IMR-90 (cell line): ENCODE data around the gene CEACAM1. TPM values are rescaled to one million over a fixed set of nuclear protein-coding genes. Genes with fewer than 3 reads are reported as not detected.

Experiments
- ATAC-seq: fragments of 200-7000 bp; cut with Tn5 transposase; 2 replicates; pipeline ENCODE4 v1.9.1; 2020; ENCODE audit warnings: low read depth, mild to moderate bottlenecking, moderate library complexity
- BruUV-seq: library from RNA; stranded (reverse); fragments of 400-500 nt; replicated peaks from 2 replicates; lab custom pipeline; 2021; lab: Mats Ljungman, UMichigan
- CTCF ChIA-PET: fragments of 300-600 bp; formaldehyde crosslinking; extraction: SDS; loops from one replicate; lab custom pipeline; 2021; ENCODE audit warnings: antibody characterized with exemption; lab: Yijun Ruan, JAX
- POLR2A ChIA-PET: fragments of 300-600 bp; sonication (Branson Sonifier 250); formaldehyde crosslinking; loops from one replicate; lab custom pipeline; 2022; ENCODE audit warnings: antibody characterized with exemption; ENCODE audit not compliant: unreplicated experiment; lab: Charles Lee
- DNase-seq: peaks from one replicate; pipeline ENCODE4 v3.0.0; 2013
- H2AFZ ChIP-seq: replicated peaks from 2 replicates; pipeline ENCODE3; 2013; ENCODE audit warnings: low read length, mild to moderate bottlenecking; ENCODE audit not compliant: poor library complexity
- H2AK5ac ChIP-seq: 2 replicates; pipeline ENCODE4 v1.6.1; 2013; ENCODE audit warnings: low read depth, low read length, inconsistent platforms
- H2AK9ac ChIP-seq: replicated peaks from 2 replicates; pipeline ENCODE3; 2013; ENCODE audit warnings: mild to moderate bottlenecking, low read depth, low read length, moderate library complexity; ENCODE audit not compliant: poor library complexity
- H2BK120ac ChIP-seq: 2 replicates; pipeline ENCODE4 v1.6.1; 2013; ENCODE audit warnings: low read depth, low read length, inconsistent platforms
- H2BK15ac ChIP-seq: 3 replicates; pipeline ENCODE4 v1.6.1; 2013; ENCODE audit warnings: low read depth, low read length, inconsistent platforms
- H2BK20ac ChIP-seq: 2 replicates; pipeline ENCODE4 v1.6.1; 2013; ENCODE audit warnings: low read depth, mild to moderate bottlenecking, inconsistent platforms, low read length, moderate library complexity
- H2BK5ac ChIP-seq: 2 replicates; pipeline ENCODE4 v1.6.1; 2013; ENCODE audit warnings: mild to moderate bottlenecking, low read depth, low read length, inconsistent platforms; ENCODE audit not compliant: poor library complexity, severe bottlenecking
- H3K14ac ChIP-seq: replicated peaks from 2 replicates; pipeline ENCODE4 v1.6.1; 2013; ENCODE audit warnings: low read depth, low read length, inconsistent platforms
- H3K18ac ChIP-seq: 2 replicates; pipeline ENCODE4 v1.6.1; 2013; ENCODE audit warnings: low read depth, low read length, control low read depth
- H3K23ac ChIP-seq: 2 replicates; pipeline ENCODE4 v1.6.1; 2013; ENCODE audit warnings: low read depth, low read length, inconsistent platforms
- H3K27ac ChIP-seq: 2 replicates; pipeline ENCODE4 v1.5.1; 2013; ENCODE audit warnings: mild to moderate bottlenecking, control low read depth, low read length; ENCODE audit not compliant: insufficient read depth
- H3K27me3 ChIP-seq: 2 replicates; pipeline ENCODE4 v1.6.1; 2013; ENCODE audit warnings: low read length; ENCODE audit not compliant: control insufficient read depth, insufficient read depth
- H3K36me3 ChIP-seq: 2 replicates; pipeline ENCODE4 v1.6.1; 2013; ENCODE audit warnings: low read length, mixed read lengths; ENCODE audit not compliant: control insufficient read depth, insufficient read depth
- H3K4ac ChIP-seq: 2 replicates; pipeline ENCODE4 v1.6.1; 2013; ENCODE audit warnings: low read depth, low read length, inconsistent platforms
- H3K4me1 ChIP-seq: 2 replicates; pipeline ENCODE4 v1.6.1; 2013; ENCODE audit warnings: low read length, mixed read lengths; ENCODE audit not compliant: control insufficient read depth, insufficient read depth
- H3K4me2 ChIP-seq: 2 replicates; pipeline ENCODE4 v1.6.1; 2013; ENCODE audit warnings: low read depth, mild to moderate bottlenecking, control low read depth, low read length, moderate library complexity
- H3K4me3 ChIP-seq: 2 replicates; pipeline ENCODE4 v1.5.1; 2013; ENCODE audit warnings: low read depth, mild to moderate bottlenecking, control low read depth, low read length, moderate library complexity; ENCODE audit not compliant: insufficient read depth
- H3K56ac ChIP-seq: 2 replicates; pipeline ENCODE4 v1.6.1; 2013; ENCODE audit warnings: low read length, inconsistent platforms; ENCODE audit not compliant: insufficient read depth; ENCODE audit errors: extremely low read depth
- H3K79me1 ChIP-seq, 2 experiments: 2 replicates each; pipeline ENCODE4 v1.6.1; 2013; ENCODE audit warnings: low read length in 2 of 2, inconsistent platforms in 1 of 2, low read depth in 1 of 2
- H3K9ac ChIP-seq: 2 replicates; pipeline ENCODE4 v1.6.1; 2013; ENCODE audit warnings: low read depth, low read length, control low read depth
- H3K9me1 ChIP-seq: 2 replicates; pipeline ENCODE4 v1.6.1; 2013; ENCODE audit warnings: low read length, inconsistent platforms; ENCODE audit not compliant: insufficient read depth
- H3K9me3 ChIP-seq: 2 replicates; pipeline ENCODE4 v1.6.1; 2013; ENCODE audit warnings: low read length; ENCODE audit not compliant: control insufficient read depth, insufficient read depth
- H4K20me1 ChIP-seq: 2 replicates; pipeline ENCODE4 v1.6.1; 2013; ENCODE audit warnings: low read length, inconsistent platforms; ENCODE audit not compliant: insufficient read depth
- H4K5ac ChIP-seq: 2 replicates; pipeline ENCODE4 v1.6.1; 2013; ENCODE audit warnings: mild to moderate bottlenecking, low read depth, low read length, control low read depth
- H4K8ac ChIP-seq, 2 experiments: 2 replicates each; pipeline ENCODE4 v1.6.1; 2013; ENCODE audit warnings: low read depth in 2 of 2, low read length in 2 of 2, control low read depth in 1 of 2, inconsistent platforms in 1 of 2
- H4K91ac ChIP-seq: 2 replicates; pipeline ENCODE4 v1.6.1; 2013; ENCODE audit warnings: low read depth, low read length, inconsistent platforms; ENCODE audit not compliant: insufficient read depth
- BHLHE40 ChIP-seq: fragments of 150-350 bp; IDR thresholded peaks from 2 replicates; pipeline ENCODE4 v1.6.1; 2016; ENCODE audit warnings: mild to moderate bottlenecking, low read depth, low read length
- CEBPB ChIP-seq: IDR thresholded peaks from 2 replicates; pipeline ENCODE4 v1.6.1; 2012; ENCODE audit warnings: low read depth, low read length, improper control_type of control experiment
- CHD1 ChIP-seq: IDR thresholded peaks from 2 replicates; pipeline ENCODE4 v1.6.1; 2012; ENCODE audit warnings: low read depth, low read length, improper control_type of control experiment
- CTCF ChIP-seq: conservative IDR thresholded peaks from 2 replicates; pipeline ENCODE4 v1.5.1; 2012; ENCODE audit warnings: mild to moderate bottlenecking, low read depth, low read length, improper control_type of control experiment
- ELK1 ChIP-seq: fragments of 150-350 bp; IDR thresholded peaks from 2 replicates; pipeline ENCODE4 v1.6.1; 2016; ENCODE audit warnings: low read depth, mild to moderate bottlenecking, low read length, moderate library complexity, borderline replicate concordance
- FOS ChIP-seq: fragments of 150-350 bp; IDR thresholded peaks from 2 replicates; pipeline ENCODE4 v1.6.1; 2016; ENCODE audit warnings: low read depth, low read length
- MAFK ChIP-seq: IDR thresholded peaks from 2 replicates; pipeline ENCODE4 v1.6.1; 2012; ENCODE audit warnings: low read depth, low read length, improper control_type of control experiment
- MAZ ChIP-seq: IDR thresholded peaks from 2 replicates; pipeline ENCODE4 v1.6.1; 2012; ENCODE audit warnings: low read depth, mild to moderate bottlenecking, low read length, improper control_type of control experiment, moderate library complexity, borderline replicate concordance
- MXI1 ChIP-seq: IDR thresholded peaks from 2 replicates; pipeline ENCODE4 v1.6.1; 2012; ENCODE audit warnings: low read depth, mild to moderate bottlenecking, low read length, moderate library complexity, borderline replicate concordance
- NFE2L2 ChIP-seq: fragments of 150-350 bp; IDR thresholded peaks from 2 replicates; pipeline ENCODE4 v1.6.1; 2016; ENCODE audit warnings: low read depth, mild to moderate bottlenecking, low read length
- POLR2A ChIP-seq: IDR thresholded peaks from 2 replicates; pipeline ENCODE4 v1.6.1; 2012; ENCODE audit warnings: mild to moderate bottlenecking, low read depth, low read length
- RAD21 ChIP-seq: IDR thresholded peaks from 2 replicates; pipeline ENCODE4 v1.6.1; 2012; ENCODE audit warnings: low read length, improper control_type of control experiment
- RCOR1 ChIP-seq: IDR thresholded peaks from 2 replicates; pipeline ENCODE4 v1.6.1; 2012; ENCODE audit warnings: mild to moderate bottlenecking, low read length, improper control_type of control experiment; ENCODE audit not compliant: insufficient replicate concordance
- RFX5 ChIP-seq: IDR thresholded peaks from 2 replicates; pipeline ENCODE4 v1.8.0; 2012; ENCODE audit warnings: low read depth, mild to moderate bottlenecking, low read length, moderate library complexity
- SMC3 ChIP-seq: fragments of 150-350 bp; IDR thresholded peaks from 2 replicates; pipeline ENCODE4 v1.6.1; 2016; ENCODE audit warnings: low read depth, mild to moderate bottlenecking, antibody characterized with exemption, low read length, moderate library complexity
- USF2 ChIP-seq: fragments of 150-350 bp; IDR thresholded peaks from 2 replicates; pipeline ENCODE4 v1.6.1; 2017; ENCODE audit warnings: mild to moderate bottlenecking, antibody characterized with exemption, low read length, low read depth
- WGBS, 2 experiments: methylation state at CpG; one replicate each; pipeline versions ENCODE4 v1.1.5 to v1.1.7; 2013; ENCODE audit warnings: missing lambda C conversion rate in 2 of 2; ENCODE audit not compliant: insufficient read length in 1 of 2; ENCODE audit errors: extremely low coverage in 2 of 2; 5-methylcytosine and 5-hydroxymethylcytosine counted together
- dilution Hi-C: fragments of 300-500 bp; cut with HindIII; formaldehyde crosslinking; loops from one replicate; pipeline ENCODE4 v1.14.3; 2018; ENCODE audit warnings: low sequenced_read_pairs; ENCODE audit not compliant: unreplicated experiment
- in situ Hi-C: fragments of 300-500 bp; cut with MboI; formaldehyde crosslinking; loops from 3 replicates; pipeline ENCODE4 v1.14.3; 2019; ENCODE audit warnings: low sequenced_read_pairs, inconsistent platforms, mixed read lengths
- intact Hi-C: fragments of 100-400 bp; cut with micrococcal nuclease; formaldehyde crosslinking; loops from 2 replicates; pipeline ENCODE4 v1.10.0; 2022
- polyA plus RNA-seq, 3 experiments: library from polyadenylated mRNA; depleted of rRNA; stranded (reverse); fragments of >200 nt; gene quantifications; 2 replicates each; pipeline ENCODE4 v1.2.3, GENCODE V29; 2012; ENCODE audit warnings: low replicate concordance in 1 of 3
- total RNA-seq: library from RNA; depleted of rRNA; stranded (reverse); fragments of >200 nt; gene quantifications from 2 replicates; pipeline ENCODE4 v1.2.3, GENCODE V29; 2012

The CEACAM1 gene
- total and polyA plus RNA-seq, 2 of the 4 experiments (the other 2 are of a cell fraction) = not detected

- no peak for TF ChIP-seq MXI1
- no peak for TF ChIP-seq MAZ
- TF ChIP-seq RAD21 = no peak
- no peak for TF ChIP-seq RFX5
- no peak for TF ChIP-seq USF2
- no peak for TF ChIP-seq BHLHE40
- TF ChIP-seq NFE2L2 = no peak
- no peak for TF ChIP-seq FOS
- TF ChIP-seq CEBPB = no peak
- no peak for TF ChIP-seq CHD1
- TF ChIP-seq SMC3 = no peak
- no peak for TF ChIP-seq POLR2A
- TF ChIP-seq RCOR1 = no peak
- no peak for TF ChIP-seq MAFK
- no peak for TF ChIP-seq ELK1
- no peak for TF ChIP-seq CTCF
- WGBS, 2 experiments = 86% methylated on average over 1 of the region's 2 CpGs; no CpG with 5 or more reads in 1 of the 2 experiments
- Histone ChIP-seq H2AK5ac (no peak overlapping the region), H3K4me3 (no peak overlapping the region), H3K23ac (no peak overlapping the region), H3K18ac (no peak overlapping the region), H3K4me2 (no peak overlapping the region), H3K27me3 (peaks cover 11% of the 10 kb centered on the region), H4K8ac (no peak overlapping the region), H4K5ac (no peak overlapping the region), H3K79me1 (no peaks in the 10 kb centered on the region), H3K27ac (no peak overlapping the region), H3K4me1 (no peaks in the 10 kb centered on the region), H3K36me3 (no peaks in the 10 kb centered on the region), H4K20me1 (no peaks in the 10 kb centered on the region), H2BK15ac (no peak overlapping the region), H3K4ac (no peak overlapping the region), H3K9me3 (no peaks in the 10 kb centered on the region), H3K9ac (no peak overlapping the region), H3K14ac (no peak overlapping the region), H2BK120ac (no peak overlapping the region), H3K56ac (no peak overlapping the region; the same call in 1 of the 2 replicates), H3K9me1 (no peaks in the 10 kb centered on the region), H2BK5ac (no peak overlapping the region), H4K91ac (no peak overlapping the region), H2AFZ (no peak overlapping the region), H2AK9ac (no peak overlapping the region), H2BK20ac (no peak overlapping the region)
- CTCF ChIA-PET = interaction anchor here (0.6 to 1.0 kb wide), 3 partner anchors 10 to 122 kb away, joined by 3 read pairs; no protein-coding TSS in a partner anchor
- BruUV-seq = no TSS peak
- in situ Hi-C loops = no loop called here
- dilution Hi-C loops = no loop called here
- DNase-seq (no peak), ATAC-seq (no peak)
- POLR2A ChIA-PET = no interaction called here
- intact Hi-C loops = no loop called here
Measured at GRCh38 chr19:42459926-42460325, 68.4 kb downstream of the CEACAM1 start.
